Measurements from ENCODE around the gene KEAP1.
"Not testable (repeated sequence)": the region's sequence is repeated elsewhere in the genome, so short reads cannot be mapped to it uniquely, and the experiment has no call there.

The KEAP1 gene

DNA sequence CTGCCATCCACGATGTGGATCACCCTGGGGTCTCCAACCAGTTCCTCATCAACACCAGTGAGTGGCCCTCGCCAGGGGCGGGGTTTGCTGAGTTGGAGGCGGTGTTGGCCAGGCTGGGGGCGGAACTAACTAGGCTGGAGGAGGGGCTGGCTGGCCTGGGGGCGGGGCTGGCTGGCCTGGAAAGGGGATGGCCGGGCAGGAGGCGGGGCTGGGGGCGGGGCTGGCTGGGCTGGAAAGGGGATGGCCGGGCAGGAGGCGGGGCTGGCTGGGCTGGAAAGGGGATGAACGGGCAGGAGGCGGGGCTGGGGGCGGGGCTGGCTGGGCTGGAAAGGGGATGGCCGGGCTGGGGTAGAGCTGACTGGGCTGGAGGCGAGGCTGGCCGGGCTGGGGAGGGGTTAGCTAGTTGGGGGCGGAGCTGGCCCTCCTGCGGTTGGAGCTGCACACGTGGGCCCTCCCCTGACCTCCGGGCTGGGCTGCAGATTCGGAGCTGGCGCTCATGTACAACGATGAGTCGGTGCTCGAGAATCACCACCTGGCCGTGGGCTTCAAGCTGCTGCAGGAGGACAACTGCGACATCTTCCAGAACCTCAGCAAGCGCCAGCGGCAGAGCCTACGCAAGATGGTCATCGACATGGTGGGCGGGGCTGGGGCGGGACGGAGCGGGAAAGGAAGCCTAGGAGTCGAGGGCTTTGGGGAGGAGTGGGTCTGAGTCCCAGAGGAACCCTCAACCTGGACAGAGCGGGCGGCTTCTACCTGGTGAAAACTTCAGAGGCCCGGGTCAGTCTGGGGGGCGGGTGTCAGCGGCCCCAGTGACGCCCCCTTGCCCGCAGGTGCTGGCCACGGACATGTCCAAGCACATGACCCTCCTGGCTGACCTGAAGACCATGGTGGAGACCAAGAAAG is 41.9 kb downstream of the KEAP1 start:
- DNase-seq (ENCODE audit: low spot score) = peak; percentile 85
- H3K4me3 Mint-ChIP-seq = peak overlapping the region; percentile 7
- no peaks in the 10 kb centered on the region for H3K27me3 Mint-ChIP-seq (ENCODE audit: low read depth)

DNA sequence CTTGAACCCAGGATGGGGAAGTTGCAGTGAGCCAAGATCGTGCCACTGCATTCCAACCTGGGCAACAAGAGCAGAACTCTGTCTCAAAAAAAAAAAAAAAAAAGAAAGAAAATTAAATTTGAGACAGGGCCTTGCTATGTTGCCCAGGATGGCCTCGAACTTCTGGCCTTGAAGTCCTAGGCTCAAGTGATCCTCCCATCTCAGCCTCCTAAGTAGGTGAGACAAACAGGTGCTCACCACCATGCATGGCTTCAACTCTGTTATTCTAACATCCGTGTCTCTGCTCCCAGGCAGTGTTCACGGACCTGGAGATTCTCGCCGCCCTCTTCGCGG is 42.5 kb downstream of the KEAP1 start:
- peaks cover 30% of the 10 kb centered on the region for H3K36me3 Mint-ChIP-seq (ENCODE audit: low read depth)
- no peaks in the 10 kb centered on the region for H3K9me3 Mint-ChIP-seq
- DNase-seq (ENCODE audit: low spot score) = no peak
- H3K27me3 Mint-ChIP-seq (ENCODE audit: low read depth) = no peaks in the 10 kb centered on the region
- peaks cover 5% of the 10 kb centered on the region for H3K4me1 Mint-ChIP-seq (ENCODE audit: low read depth)
- H3K27ac Mint-ChIP-seq = peak overlapping the region; percentile 20
- H3K4me3 Mint-ChIP-seq = no peak overlapping the region

More for the DNA sequence above, 41.9 kb downstream of the KEAP1 start:
- H3K4me1 Mint-ChIP-seq (ENCODE audit: low read depth) = peaks cover 5% of the 10 kb centered on the region
- no peaks in the 10 kb centered on the region for H3K9me3 Mint-ChIP-seq
- peak overlapping the region; percentile 20 for H3K27ac Mint-ChIP-seq
- H3K36me3 Mint-ChIP-seq (ENCODE audit: low read depth) = peaks cover 26% of the 10 kb centered on the region

DNA sequence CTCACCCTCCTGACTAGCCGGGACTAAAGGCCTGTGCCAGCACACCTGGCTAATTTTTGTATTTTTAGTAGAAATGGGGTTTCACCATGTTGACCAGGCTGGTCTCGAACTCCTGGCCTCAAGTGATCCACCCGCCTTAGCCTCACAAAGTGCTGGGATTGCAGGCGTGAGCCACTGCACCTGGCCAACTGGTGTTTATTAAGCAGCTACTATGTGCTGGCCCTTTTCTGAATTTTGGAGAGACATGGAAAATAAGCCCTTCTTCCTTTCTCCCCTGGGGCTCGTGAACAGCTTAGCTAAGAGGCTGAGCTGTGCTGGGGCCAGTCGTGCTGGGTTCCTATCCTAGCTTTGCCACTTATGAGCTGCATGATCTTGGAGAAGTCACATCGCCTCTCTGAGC is 44.4 kb downstream of the KEAP1 start:
- not testable (repeated sequence) for H3K4me1 Mint-ChIP-seq (ENCODE audit: low read depth); H3K27me3 Mint-ChIP-seq (ENCODE audit: low read depth); H3K9me3 Mint-ChIP-seq; DNase-seq (ENCODE audit: low spot score); H3K4me3 Mint-ChIP-seq; H3K27ac Mint-ChIP-seq
- peaks cover 23% of the 10 kb centered on the region for H3K36me3 Mint-ChIP-seq (ENCODE audit: low read depth)

DNA sequence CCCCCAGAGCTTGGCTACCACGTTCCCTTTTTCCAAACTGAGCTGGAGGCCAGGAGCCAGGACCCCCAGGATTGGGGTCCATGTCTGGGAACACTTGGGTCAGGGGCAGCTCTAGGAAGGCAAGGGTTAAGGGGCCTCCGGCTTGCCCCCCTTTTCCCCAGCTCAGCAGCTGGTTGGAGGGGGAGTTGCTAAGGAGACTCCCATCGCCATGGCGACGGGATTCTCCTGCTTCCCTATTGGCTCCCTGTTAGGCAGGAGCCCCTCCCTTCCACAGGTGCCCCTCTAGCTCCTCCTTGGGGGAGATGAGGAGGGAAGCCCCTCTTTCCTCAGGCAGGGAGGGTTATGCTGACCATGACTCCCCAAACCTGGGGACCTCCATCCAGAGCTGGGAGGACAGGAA is 48.9 kb downstream of the KEAP1 start:
- Mint-ChIP-seq H3K36me3 (ENCODE audit: low read depth) (peaks cover 25% of the 10 kb centered on the region), H3K9me3 (no peaks in the 10 kb centered on the region)
- DNase-seq (ENCODE audit: low spot score) = no peak

DNA sequence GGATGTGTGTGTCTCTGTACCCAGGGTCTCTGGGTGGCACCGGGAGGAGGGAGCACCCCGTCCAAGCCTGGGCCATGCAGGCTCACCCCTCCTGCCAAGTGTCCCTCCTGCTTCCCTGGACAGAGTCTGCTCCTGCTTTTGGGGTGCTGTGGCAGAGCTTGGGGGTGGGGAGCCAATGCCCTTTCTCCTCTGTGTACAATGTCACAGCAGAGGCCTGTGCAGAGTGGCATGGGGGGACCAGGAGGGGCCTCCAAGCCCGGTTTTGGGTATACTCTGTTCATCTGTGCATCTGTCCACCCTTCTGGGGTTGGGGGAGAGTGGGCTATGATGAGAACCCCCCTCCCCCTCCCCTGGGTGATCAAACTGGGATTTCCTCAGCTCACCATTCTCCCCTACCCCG is 49.3 kb downstream of the KEAP1 start:
- H3K27me3 Mint-ChIP-seq (ENCODE audit: low read depth) = no peaks in the 10 kb centered on the region
- no peak overlapping the region for H3K27ac Mint-ChIP-seq
- H3K9me3 Mint-ChIP-seq = no peaks in the 10 kb centered on the region
- peaks cover 28% of the 10 kb centered on the region for H3K36me3 Mint-ChIP-seq (ENCODE audit: low read depth)
- H3K4me3 Mint-ChIP-seq = no peak overlapping the region
- no peak for DNase-seq (ENCODE audit: low spot score)
- peaks cover 11% of the 10 kb centered on the region for H3K4me1 Mint-ChIP-seq (ENCODE audit: low read depth)

More for the DNA sequence above, 48.9 kb downstream of the KEAP1 start:
- H3K27me3 Mint-ChIP-seq (ENCODE audit: low read depth) = no peaks in the 10 kb centered on the region
- peaks cover 11% of the 10 kb centered on the region for H3K4me1 Mint-ChIP-seq (ENCODE audit: low read depth)
- H3K27ac Mint-ChIP-seq = no peak overlapping the region
- no peak overlapping the region for H3K4me3 Mint-ChIP-seq

DNA sequence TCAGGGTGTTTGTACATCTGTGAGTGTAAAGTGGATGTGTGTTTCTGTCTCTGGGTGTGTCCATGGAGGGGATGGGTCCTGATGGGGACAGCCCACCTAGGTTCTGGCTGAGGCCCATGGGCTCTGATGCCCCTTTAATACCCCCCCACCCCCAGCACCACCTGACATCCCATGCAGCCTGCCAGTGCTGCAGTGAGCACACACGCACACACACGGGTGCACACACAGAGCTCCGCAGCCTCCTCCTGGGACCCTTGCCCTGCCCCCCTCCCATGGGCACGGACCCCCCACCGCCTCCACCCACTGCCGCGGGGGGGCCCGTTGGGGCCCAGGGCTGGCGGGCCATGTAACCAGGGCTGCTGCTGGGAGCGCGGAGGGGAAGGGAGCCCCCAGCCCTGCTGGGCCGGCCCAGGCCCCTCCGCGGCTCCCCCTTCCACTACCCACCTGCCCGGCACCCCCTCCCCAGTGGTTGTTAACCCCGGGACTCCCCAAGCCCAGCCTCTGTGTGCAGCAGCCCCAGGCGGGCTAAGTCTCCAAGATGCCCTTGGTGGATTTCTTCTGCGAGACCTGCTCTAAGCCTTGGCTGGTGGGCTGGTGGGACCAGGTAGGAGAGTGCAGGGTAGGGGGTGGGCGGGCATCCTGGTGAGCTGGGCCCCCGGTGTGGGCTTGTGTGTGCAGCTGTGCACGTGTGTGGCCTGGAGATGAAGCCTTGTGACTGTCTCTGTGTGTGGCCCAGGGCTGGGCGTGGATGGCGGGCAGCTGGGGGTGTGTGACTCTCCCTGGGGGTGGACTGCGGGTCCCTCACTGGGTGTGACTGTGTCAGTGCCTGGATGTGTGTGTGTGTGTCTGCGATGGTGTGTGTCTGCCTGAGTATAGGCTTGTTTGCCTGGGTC is 50.2 kb downstream of the KEAP1 start:
- DNase-seq (ENCODE audit: low spot score) = no peak
- Mint-ChIP-seq H3K27me3 (ENCODE audit: low read depth) (no peaks in the 10 kb centered on the region), H3K27ac (peak overlapping the region; percentile 4), H3K9me3 (no peaks in the 10 kb centered on the region), H3K36me3 (ENCODE audit: low read depth) (peaks cover 33% of the 10 kb centered on the region), H3K4me1 (ENCODE audit: low read depth) (peaks cover 11% of the 10 kb centered on the region), H3K4me3 (no peak overlapping the region)

DNA sequence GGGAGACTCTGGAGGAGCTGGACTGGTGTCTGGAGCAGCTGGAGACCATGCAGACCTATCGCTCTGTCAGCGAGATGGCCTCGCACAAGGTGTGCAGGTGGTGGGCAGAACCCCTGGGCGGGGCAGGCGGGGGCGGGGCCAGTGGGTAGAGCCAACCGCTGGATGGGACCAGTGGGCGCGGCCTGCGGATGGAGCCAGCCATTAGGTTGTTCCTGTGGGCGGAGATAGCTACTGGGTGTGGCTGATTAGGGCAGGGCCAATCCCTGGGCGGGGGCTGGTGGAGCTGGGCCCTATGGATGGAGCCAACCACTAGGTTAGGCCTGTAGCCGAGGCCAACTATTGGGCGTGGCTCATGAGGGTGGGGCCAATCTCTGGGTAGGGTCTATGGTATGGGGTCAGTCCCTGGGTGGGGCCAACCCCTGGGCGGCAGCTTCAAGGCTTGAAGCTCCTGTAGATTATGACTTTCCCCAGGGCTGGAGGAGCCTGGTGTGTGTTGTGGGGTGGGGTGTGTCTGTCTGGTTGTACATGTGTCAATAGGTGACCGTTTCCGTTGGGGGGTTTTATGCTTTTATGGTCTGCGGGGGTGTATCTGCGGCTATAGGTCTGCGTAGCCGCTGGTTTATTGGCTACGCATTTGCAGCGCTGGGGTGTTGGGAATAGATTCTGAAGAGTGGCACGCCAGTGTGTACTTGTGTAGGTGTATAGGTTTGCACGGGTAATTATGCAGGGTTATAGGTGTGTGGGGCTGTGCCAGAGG is 52.1 kb downstream of the KEAP1 start:
- Mint-ChIP-seq H3K9me3 (no peaks in the 10 kb centered on the region), H3K4me1 (ENCODE audit: low read depth) (peaks cover 15% of the 10 kb centered on the region), H3K27me3 (ENCODE audit: low read depth) (no peaks in the 10 kb centered on the region), H3K36me3 (ENCODE audit: low read depth) (peaks cover 36% of the 10 kb centered on the region), H3K4me3 (no peak overlapping the region), H3K27ac (no peak overlapping the region)
- DNase-seq (ENCODE audit: low spot score) = no peak

DNA sequence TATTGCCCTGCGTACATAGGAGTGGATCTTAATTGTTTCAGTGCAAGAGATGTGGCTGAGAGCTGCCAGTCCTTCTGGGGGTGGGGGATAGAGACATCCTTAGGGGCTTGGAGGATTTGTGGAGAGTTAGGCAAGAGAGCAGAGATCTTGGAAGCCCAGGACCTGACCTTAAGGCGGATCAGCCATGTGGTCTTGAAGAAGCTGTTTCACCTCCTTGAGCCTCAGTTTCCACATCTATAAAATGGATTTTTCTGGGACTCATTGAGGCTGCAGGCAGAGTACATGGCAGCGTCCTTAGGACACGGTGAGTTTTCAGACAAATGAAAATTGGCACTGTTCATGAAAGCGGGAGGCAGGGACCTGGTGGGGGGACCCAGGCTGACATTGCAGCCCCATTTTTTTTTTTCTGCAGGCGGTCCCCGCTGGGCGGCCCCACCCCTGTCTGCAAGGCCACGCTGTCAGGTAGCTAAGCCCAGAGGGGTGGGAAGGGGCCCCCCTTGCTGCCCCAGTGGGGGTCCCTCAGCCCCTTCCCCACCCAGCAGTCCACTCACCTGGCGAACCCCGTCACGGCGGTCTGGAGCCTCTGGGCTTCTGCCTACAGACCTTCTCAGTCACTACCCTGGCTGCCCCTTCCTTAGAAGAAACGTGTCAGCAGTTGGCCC is 52.8 kb downstream of the KEAP1 start:
- Mint-ChIP-seq H3K9me3 (no peaks in the 10 kb centered on the region), H3K4me1 (ENCODE audit: low read depth) (peaks cover 15% of the 10 kb centered on the region), H3K36me3 (ENCODE audit: low read depth) (peaks cover 32% of the 10 kb centered on the region), H3K4me3 (no peak overlapping the region), H3K27me3 (ENCODE audit: low read depth) (no peaks in the 10 kb centered on the region), H3K27ac (no peak overlapping the region)
- DNase-seq (ENCODE audit: low spot score) = no peak

DNA sequence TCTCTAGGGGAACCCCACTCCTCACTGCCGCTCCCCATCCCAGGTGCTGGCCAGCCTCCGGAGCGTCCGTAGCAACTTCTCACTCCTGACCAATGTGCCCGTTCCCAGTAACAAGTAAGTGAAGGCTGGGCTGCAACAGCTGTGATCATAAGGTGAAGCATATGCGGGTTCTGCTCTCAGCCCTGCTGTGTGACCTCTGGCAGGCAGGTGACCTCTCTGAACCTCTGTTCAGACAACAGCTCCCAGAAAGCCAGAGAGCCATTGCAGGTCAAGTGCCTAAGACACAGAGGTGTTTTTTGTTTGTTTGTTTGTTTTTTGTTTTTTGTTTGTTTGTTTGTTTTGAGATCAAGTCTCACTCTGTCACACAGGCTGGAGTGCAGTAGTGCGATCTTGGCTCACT is 54.1 kb downstream of the KEAP1 start:
- no peak for DNase-seq (ENCODE audit: low spot score)
- Mint-ChIP-seq H3K4me1 (ENCODE audit: low read depth) (peaks cover 15% of the 10 kb centered on the region), H3K36me3 (ENCODE audit: low read depth) (peaks cover 32% of the 10 kb centered on the region), H3K9me3 (no peaks in the 10 kb centered on the region), H3K4me3 (no peak overlapping the region), H3K27ac (no peak overlapping the region), H3K27me3 (ENCODE audit: low read depth) (no peaks in the 10 kb centered on the region)

DNA sequence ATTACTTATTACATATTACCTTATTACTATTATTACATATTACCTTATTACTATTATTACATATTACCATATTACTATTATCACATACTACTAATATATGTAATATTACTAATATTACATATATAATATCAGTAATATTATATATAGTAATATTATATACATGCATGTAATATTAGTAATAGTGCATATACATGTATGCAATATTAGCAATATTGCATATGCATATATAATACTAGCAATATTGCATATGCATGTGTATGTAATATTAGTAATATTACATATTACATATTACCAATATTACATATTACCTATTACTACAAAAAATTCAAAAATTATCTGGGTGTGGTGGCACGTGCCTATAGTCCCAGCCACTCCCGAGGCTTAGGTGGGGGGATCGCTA is 60.5 kb downstream of the KEAP1 start:
- H3K27me3 Mint-ChIP-seq (ENCODE audit: low read depth) = no peaks in the 10 kb centered on the region
- H3K9me3 Mint-ChIP-seq = no peaks in the 10 kb centered on the region
- H3K27ac Mint-ChIP-seq = no peak overlapping the region
- H3K4me1 Mint-ChIP-seq (ENCODE audit: low read depth) = peaks cover 2% of the 10 kb centered on the region
- DNase-seq (ENCODE audit: low spot score) = no peak
- peaks cover 11% of the 10 kb centered on the region for H3K36me3 Mint-ChIP-seq (ENCODE audit: low read depth)
- no peak overlapping the region for H3K4me3 Mint-ChIP-seq

DNA sequence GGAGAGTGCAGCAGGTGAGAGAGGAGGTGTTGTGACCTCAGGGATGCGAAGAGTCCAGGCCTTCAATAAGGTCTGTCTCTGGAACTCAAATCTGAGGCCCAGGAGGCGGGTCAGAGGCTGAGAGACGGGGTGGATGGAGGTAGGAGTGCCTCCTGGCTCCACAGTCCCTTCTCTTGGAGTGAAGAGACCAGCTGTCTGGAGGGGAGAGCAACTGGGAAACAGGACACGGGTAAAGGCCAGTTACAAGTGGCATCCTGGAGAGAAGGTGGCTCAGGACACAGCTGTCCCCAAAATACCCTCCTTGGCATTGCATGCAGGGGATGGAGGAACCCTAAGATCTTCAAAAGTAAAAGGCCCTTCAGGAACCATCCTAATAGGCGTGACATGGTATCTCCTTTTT is 63.6 kb downstream of the KEAP1 start:
- DNase-seq (ENCODE audit: low spot score) = no peak
- Mint-ChIP-seq H3K4me1 (ENCODE audit: low read depth) (peaks cover 6% of the 10 kb centered on the region), H3K36me3 (ENCODE audit: low read depth) (peaks cover 10% of the 10 kb centered on the region), H3K4me3 (no peak overlapping the region), H3K9me3 (no peaks in the 10 kb centered on the region), H3K27me3 (ENCODE audit: low read depth) (no peaks in the 10 kb centered on the region), H3K27ac (no peak overlapping the region)

Data from T-helper 2 cell treated with Interferon-gamma antibody and Interleukin-4, amounts not matched to agents 5 μg/mL and 100 μg/mL, for 36 hours (primary cell).